Hepatocyte (in vitro differentiated cells): Measurements from ENCODE around the gene AK2.

Source experiments
- EZH2 ChIP-seq: fragments of 200-600 bp; sonication (generic); IDR thresholded peaks from 2 replicates; pipeline ENCODE4 v1.6.1; 2016; ENCODE audit warnings: antibody characterized with exemption, mild to moderate bottlenecking, borderline replicate concordance
- EZH2phosphoT487 ChIP-seq: fragments of 200-600 bp; sonication (generic); IDR thresholded peaks from one replicate; pipeline ENCODE4 v1.6.1; 2018; ENCODE audit warnings: antibody characterized with exemption, mild to moderate bottlenecking, low read depth, moderate library complexity; ENCODE audit not compliant: unreplicated experiment, severe bottlenecking
- TF ChIP-seq, protein P1 (sequence below): fragments of 200-600 bp; sonication (generic); IDR thresholded peaks from 2 replicates; pipeline ENCODE4 v1.5.1; 2016; ENCODE audit warnings: antibody characterized with exemption, mild to moderate bottlenecking; ENCODE audit not compliant: poor library complexity

DNA sequence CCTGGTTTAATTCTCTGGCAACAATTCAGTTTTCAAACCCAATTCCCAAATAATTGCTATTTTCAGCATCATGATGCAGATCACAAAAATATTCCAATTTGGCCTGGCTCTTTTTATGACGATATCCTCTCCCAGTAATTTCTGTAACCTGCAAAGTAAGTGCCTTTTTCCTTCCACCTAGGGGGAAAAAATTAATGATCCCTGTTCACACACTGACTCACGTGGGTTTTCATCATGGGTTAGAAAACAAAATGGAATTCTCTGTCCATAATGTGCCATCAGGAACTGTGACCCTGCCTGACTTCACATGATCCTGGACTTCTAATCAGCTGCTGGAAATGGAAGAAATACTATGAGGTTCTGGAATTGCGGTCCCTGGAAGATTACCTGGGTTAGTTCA, 24.5 kb downstream of the AK2 start:
- TF ChIP-seq, protein P1, sequence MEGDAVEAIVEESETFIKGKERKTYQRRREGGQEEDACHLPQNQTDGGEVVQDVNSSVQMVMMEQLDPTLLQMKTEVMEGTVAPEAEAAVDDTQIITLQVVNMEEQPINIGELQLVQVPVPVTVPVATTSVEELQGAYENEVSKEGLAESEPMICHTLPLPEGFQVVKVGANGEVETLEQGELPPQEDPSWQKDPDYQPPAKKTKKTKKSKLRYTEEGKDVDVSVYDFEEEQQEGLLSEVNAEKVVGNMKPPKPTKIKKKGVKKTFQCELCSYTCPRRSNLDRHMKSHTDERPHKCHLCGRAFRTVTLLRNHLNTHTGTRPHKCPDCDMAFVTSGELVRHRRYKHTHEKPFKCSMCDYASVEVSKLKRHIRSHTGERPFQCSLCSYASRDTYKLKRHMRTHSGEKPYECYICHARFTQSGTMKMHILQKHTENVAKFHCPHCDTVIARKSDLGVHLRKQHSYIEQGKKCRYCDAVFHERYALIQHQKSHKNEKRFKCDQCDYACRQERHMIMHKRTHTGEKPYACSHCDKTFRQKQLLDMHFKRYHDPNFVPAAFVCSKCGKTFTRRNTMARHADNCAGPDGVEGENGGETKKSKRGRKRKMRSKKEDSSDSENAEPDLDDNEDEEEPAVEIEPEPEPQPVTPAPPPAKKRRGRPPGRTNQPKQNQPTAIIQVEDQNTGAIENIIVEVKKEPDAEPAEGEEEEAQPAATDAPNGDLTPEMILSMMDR: no peak
- no peak for TF ChIP-seq EZH2
- no peak for TF ChIP-seq EZH2phosphoT487
